Ishikawa (cell line): Measurements from ENCODE around the gene GTPBP2.

ENCODE experiments used
- CEBPB ChIP-seq: IDR thresholded peaks from 2 replicates; pipeline ENCODE4 v1.6.1; 2012
- EP300 ChIP-seq: IDR thresholded peaks from 2 replicates; pipeline ENCODE4 v1.6.1; 2012; ENCODE audit warnings: borderline replicate concordance
- FOXM1 ChIP-seq: IDR thresholded peaks from 2 replicates; pipeline ENCODE4 v1.6.1; 2012; ENCODE audit warnings: low read depth, borderline replicate concordance
- RAD21 ChIP-seq: IDR thresholded peaks from 2 replicates; pipeline ENCODE4 v1.6.1; 2012; ENCODE audit warnings: low read depth
- TAF1 ChIP-seq: IDR thresholded peaks from 2 replicates; pipeline ENCODE4 v1.6.1; 2012; ENCODE audit warnings: low read depth, mild to moderate bottlenecking
- TCF12 ChIP-seq: IDR thresholded peaks from 2 replicates; pipeline ENCODE4 v1.6.1; 2012; ENCODE audit warnings: low read depth
- YY1 ChIP-seq: IDR thresholded peaks from 2 replicates; pipeline ENCODE4 v1.6.1; 2012; ENCODE audit warnings: low read depth
- ZBTB7A ChIP-seq: IDR thresholded peaks from 2 replicates; pipeline ENCODE4 v1.6.1; 2012; ENCODE audit warnings: low read depth
- TF ChIP-seq, protein P1 (sequence below): IDR thresholded peaks from 2 replicates; pipeline ENCODE4 v1.6.1; 2012; ENCODE audit warnings: low read depth, mild to moderate bottlenecking
- TF ChIP-seq, protein P2 (sequence below): IDR thresholded peaks from 2 replicates; pipeline ENCODE4 v1.6.1; 2012

DNA sequence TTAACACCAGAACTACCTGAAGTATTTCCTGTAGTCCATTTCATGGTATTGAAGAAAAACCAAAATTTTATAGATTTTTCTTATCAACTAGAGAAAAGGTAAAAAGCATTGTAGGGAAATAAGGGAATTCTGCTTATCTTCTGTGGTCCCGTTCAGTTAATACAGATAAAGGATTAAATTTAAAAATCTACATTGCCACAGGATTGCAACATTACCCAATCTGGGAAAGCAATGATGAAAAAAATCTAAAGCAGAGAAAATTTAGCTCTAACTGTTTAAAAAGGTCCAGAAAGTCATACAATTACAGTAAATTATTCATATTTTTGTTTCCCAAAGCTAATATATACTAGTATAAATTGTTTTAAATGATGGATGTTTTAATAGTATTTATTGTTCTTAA is 35.1 kb downstream of the GTPBP2 start:
- no peak for TF ChIP-seq ZBTB7A
- TF ChIP-seq RAD21 = no peak
- no peak for TF ChIP-seq EP300
- no peak for TF ChIP-seq FOXM1
- TF ChIP-seq, protein P1, sequence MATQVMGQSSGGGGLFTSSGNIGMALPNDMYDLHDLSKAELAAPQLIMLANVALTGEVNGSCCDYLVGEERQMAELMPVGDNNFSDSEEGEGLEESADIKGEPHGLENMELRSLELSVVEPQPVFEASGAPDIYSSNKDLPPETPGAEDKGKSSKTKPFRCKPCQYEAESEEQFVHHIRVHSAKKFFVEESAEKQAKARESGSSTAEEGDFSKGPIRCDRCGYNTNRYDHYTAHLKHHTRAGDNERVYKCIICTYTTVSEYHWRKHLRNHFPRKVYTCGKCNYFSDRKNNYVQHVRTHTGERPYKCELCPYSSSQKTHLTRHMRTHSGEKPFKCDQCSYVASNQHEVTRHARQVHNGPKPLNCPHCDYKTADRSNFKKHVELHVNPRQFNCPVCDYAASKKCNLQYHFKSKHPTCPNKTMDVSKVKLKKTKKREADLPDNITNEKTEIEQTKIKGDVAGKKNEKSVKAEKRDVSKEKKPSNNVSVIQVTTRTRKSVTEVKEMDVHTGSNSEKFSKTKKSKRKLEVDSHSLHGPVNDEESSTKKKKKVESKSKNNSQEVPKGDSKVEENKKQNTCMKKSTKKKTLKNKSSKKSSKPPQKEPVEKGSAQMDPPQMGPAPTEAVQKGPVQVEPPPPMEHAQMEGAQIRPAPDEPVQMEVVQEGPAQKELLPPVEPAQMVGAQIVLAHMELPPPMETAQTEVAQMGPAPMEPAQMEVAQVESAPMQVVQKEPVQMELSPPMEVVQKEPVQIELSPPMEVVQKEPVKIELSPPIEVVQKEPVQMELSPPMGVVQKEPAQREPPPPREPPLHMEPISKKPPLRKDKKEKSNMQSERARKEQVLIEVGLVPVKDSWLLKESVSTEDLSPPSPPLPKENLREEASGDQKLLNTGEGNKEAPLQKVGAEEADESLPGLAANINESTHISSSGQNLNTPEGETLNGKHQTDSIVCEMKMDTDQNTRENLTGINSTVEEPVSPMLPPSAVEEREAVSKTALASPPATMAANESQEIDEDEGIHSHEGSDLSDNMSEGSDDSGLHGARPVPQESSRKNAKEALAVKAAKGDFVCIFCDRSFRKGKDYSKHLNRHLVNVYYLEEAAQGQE = no peak
- no peak for TF ChIP-seq TAF1
- no peak for TF ChIP-seq TCF12
- no peak for TF ChIP-seq CEBPB
- TF ChIP-seq, protein P2, sequence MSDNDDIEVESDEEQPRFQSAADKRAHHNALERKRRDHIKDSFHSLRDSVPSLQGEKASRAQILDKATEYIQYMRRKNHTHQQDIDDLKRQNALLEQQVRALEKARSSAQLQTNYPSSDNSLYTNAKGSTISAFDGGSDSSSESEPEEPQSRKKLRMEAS = no peak
- TF ChIP-seq YY1 = no peak
